ENCODE results near the gene TEPSIN. TPM values are rescaled to one million over a fixed set of nuclear protein-coding genes. Genes with fewer than 3 reads are reported as not detected.
A peak's percentile ranks its signal among the peaks of the same experiment; 100 is the strongest.

The TEPSIN gene
- total and polyA plus RNA-seq, 2 donors (not counting 1 experiment from before 2014, with no cell fraction given), result 5.6 to 11.2 TPM

DNA sequence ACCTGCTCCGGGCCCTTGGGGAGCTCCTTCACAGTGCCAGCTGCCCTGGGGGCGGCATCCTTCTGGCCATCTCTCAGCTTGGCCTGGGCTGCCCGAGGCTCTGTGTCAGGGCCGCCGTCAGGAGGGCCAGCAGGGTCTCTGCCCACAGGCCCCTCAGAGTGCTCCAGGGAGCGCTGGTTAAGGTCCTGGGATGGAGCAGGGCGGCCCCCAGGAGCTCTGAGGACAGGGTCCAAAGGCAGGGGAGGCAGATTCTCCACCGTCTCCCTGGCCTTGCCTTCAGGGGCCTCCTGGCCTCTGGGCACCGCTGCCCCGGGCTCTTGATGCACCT lies 7.5 kb upstream of the TEPSIN start:
- TF ChIP-seq EZH2 (IDR thresholded peaks at IDR 0.05; ENCODE audit: low read length, missing control alignments), result no peak
- TF ChIP-seq, protein P1, sequence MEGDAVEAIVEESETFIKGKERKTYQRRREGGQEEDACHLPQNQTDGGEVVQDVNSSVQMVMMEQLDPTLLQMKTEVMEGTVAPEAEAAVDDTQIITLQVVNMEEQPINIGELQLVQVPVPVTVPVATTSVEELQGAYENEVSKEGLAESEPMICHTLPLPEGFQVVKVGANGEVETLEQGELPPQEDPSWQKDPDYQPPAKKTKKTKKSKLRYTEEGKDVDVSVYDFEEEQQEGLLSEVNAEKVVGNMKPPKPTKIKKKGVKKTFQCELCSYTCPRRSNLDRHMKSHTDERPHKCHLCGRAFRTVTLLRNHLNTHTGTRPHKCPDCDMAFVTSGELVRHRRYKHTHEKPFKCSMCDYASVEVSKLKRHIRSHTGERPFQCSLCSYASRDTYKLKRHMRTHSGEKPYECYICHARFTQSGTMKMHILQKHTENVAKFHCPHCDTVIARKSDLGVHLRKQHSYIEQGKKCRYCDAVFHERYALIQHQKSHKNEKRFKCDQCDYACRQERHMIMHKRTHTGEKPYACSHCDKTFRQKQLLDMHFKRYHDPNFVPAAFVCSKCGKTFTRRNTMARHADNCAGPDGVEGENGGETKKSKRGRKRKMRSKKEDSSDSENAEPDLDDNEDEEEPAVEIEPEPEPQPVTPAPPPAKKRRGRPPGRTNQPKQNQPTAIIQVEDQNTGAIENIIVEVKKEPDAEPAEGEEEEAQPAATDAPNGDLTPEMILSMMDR (conservative IDR thresholded peaks at IDR 0.05 in 1 of 2, IDR thresholded peaks at IDR 0.05 in 1 of 2; ENCODE audit: low read depth in 1 of 2, low read length in 2 of 2), result no peak

DNA sequence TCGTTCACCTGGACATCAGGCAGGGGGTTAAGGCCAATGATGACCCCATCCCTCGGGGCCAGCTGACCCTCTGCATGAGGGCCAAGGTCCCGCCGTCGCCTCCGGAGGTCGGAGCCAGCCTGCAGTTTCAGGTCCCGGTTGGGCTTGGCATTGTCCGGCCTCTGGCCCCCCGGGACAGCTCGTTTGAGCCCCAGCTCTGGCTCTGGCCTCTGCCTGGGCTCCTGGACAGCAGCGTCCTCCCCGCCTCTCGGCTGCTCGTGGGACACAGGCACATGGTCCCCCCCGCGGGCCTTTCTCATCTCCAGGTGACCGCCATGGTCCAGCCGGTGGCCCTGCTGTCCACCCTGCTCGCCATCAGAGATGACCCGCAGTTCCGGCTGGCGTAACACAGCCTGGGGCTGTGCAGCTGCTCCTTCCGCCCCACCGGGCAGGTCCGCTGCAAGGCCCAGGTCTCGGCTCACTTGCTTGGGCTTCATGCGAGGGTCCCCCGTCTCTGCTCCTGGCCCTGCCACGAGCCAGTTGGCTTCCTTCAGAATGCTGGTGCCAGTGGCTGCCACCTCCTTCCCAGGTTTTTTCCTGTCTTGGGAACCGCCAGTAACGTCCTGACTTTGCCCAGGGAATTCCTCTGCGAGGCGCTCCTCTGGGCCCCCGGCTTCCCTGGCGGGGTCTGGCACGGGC lies 6.9 kb upstream of the TEPSIN start:
- Histone ChIP-seq H3K9me3 (ENCODE audit: control insufficient read depth, insufficient read depth, low read depth, low read length) (no peaks in the 10 kb centered on the region), H3K4me3 (replicated peaks in 1 of 4; ENCODE audit: control extremely low read depth in 1 of 4, insufficient read depth in 1 of 4, low read depth in 3 of 4, low read length in 4 of 4) (no peak overlapping the region), H4K20me1 (ENCODE audit: control insufficient read depth, extremely low read depth, insufficient read depth, low read length) (no peaks in the 10 kb centered on the region), H2AFZ (ENCODE audit: low read length) (no peak overlapping the region), H3K4me2 (ENCODE audit: extremely low read depth, insufficient read depth, low read length) (no peak overlapping the region), H3K4me1 (ENCODE audit: control insufficient read depth, extremely low read depth, insufficient read depth, low read length) (peaks cover 2% of the 10 kb centered on the region), H3K79me2 (ENCODE audit: control insufficient read depth, insufficient read depth, low read length) (peaks cover 9% of the 10 kb centered on the region), H3K9ac (ENCODE audit: insufficient read depth, low read length) (no peak overlapping the region), H3K27ac (ENCODE audit: insufficient read depth, low read length) (no peak overlapping the region), H3K36me3 (ENCODE audit: control insufficient read depth, insufficient read depth, low read length) (peaks cover 19% of the 10 kb centered on the region), H3K27me3 (ENCODE audit: control insufficient read depth, insufficient read depth, low read length) (no peaks in the 10 kb centered on the region)
- DNase-seq (ENCODE audit: low read depth in 2 of 2), result no peak
- TF ChIP-seq EZH2 (IDR thresholded peaks at IDR 0.05; ENCODE audit: low read length, missing control alignments), result no peak
- TF ChIP-seq, protein P1 (conservative IDR thresholded peaks at IDR 0.05 in 1 of 2, IDR thresholded peaks at IDR 0.05 in 1 of 2; ENCODE audit: low read depth in 1 of 2, low read length in 2 of 2), result no peak

More for the DNA sequence above, 7.5 kb upstream of the TEPSIN start:
- Histone ChIP-seq H4K20me1 (ENCODE audit: control insufficient read depth, extremely low read depth, insufficient read depth, low read length) (no peaks in the 10 kb centered on the region), H3K79me2 (ENCODE audit: control insufficient read depth, insufficient read depth, low read length) (peaks cover 4% of the 10 kb centered on the region), H3K27ac (ENCODE audit: insufficient read depth, low read length) (no peak overlapping the region), H3K9ac (ENCODE audit: insufficient read depth, low read length) (no peak overlapping the region), H3K4me2 (ENCODE audit: extremely low read depth, insufficient read depth, low read length) (no peak overlapping the region), H3K9me3 (ENCODE audit: control insufficient read depth, insufficient read depth, low read depth, low read length) (no peaks in the 10 kb centered on the region), H3K4me1 (ENCODE audit: control insufficient read depth, extremely low read depth, insufficient read depth, low read length) (peaks cover 2% of the 10 kb centered on the region), H2AFZ (ENCODE audit: low read length) (no peak overlapping the region), H3K36me3 (ENCODE audit: control insufficient read depth, insufficient read depth, low read length) (peaks cover 15% of the 10 kb centered on the region), H3K4me3 (replicated peaks in 1 of 4; ENCODE audit: control extremely low read depth in 1 of 4, insufficient read depth in 1 of 4, low read depth in 3 of 4, low read length in 4 of 4) (no peak overlapping the region), H3K27me3 (ENCODE audit: control insufficient read depth, insufficient read depth, low read length) (no peaks in the 10 kb centered on the region)
- DNase-seq (ENCODE audit: low read depth in 2 of 2), result no peak

DNA sequence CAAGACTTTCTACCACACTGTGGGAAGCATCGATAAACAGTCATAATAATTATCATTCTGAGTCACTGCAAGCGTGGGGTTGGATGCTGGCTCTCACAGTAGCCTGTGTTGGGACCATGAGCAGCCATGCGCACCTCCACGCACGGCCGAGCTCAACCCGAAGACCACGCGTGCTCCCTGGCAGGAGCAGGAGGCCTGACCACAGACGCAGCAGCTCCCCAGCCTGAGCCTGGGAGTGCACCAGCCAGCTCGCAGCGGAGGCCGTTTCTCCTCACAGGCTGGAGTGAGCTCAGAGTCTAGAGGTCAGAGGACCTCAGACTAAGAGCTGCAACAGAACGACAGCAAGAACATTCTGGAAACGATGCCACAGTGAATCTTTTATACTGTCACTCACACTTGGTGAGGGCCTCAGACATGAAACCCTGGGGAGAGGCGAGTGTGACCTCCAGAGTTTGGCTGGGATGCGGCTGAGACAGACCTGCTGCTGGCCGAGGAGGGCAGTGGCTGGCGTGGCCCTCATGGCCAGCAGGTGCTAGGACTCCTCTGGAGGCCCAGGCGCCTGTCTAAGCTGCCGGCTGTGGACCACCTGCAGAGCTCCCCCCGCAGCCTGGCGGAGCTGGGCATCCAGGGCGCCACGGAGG lies 6.3 kb upstream of the TEPSIN start:
- Histone ChIP-seq H3K27me3 (ENCODE audit: control insufficient read depth, insufficient read depth, low read length) (no peaks in the 10 kb centered on the region), H3K9ac (ENCODE audit: insufficient read depth, low read length) (no peak overlapping the region), H3K4me2 (ENCODE audit: extremely low read depth, insufficient read depth, low read length) (no peak overlapping the region), H3K4me1 (ENCODE audit: control insufficient read depth, extremely low read depth, insufficient read depth, low read length) (peaks cover 5% of the 10 kb centered on the region), H3K36me3 (ENCODE audit: control insufficient read depth, insufficient read depth, low read length) (peaks cover 16% of the 10 kb centered on the region), H3K4me3 (replicated peaks in 1 of 4; ENCODE audit: control extremely low read depth in 1 of 4, insufficient read depth in 1 of 4, low read depth in 3 of 4, low read length in 4 of 4) (no peak overlapping the region), H3K9me3 (ENCODE audit: control insufficient read depth, insufficient read depth, low read depth, low read length) (no peaks in the 10 kb centered on the region), H2AFZ (ENCODE audit: low read length) (no peak overlapping the region), H4K20me1 (ENCODE audit: control insufficient read depth, extremely low read depth, insufficient read depth, low read length) (no peaks in the 10 kb centered on the region), H3K79me2 (ENCODE audit: control insufficient read depth, insufficient read depth, low read length) (peaks cover 16% of the 10 kb centered on the region), H3K27ac (ENCODE audit: insufficient read depth, low read length) (no peak overlapping the region)
- DNase-seq (ENCODE audit: low read depth in 2 of 2), result peak in 1 of 2 donors; percentile 44
- TF ChIP-seq, protein P1 (conservative IDR thresholded peaks at IDR 0.05 in 1 of 2, IDR thresholded peaks at IDR 0.05 in 1 of 2; ENCODE audit: low read depth in 1 of 2, low read length in 2 of 2), result no peak
- TF ChIP-seq EZH2 (IDR thresholded peaks at IDR 0.05; ENCODE audit: low read length, missing control alignments), result no peak

Measured in fibroblast of lung (primary cell).